Measurements from ENCODE around the gene MTFMT.
A peak's percentile ranks its signal among the peaks of the same experiment; 100 is the strongest.
"Not testable (repeated sequence)": the region's sequence is repeated elsewhere in the genome, so short reads cannot be mapped to it uniquely, and the experiment has no call there.

Gene MTFMT

GRCh38 chr15:65027593-65027992, 1.8 kb downstream of the MTFMT start:
- Histone ChIP-seq H3K9ac (ENCODE audit: low read length in 5 of 5) (no peak overlapping the region), H3K36me3 (ENCODE audit: control insufficient read depth in 5 of 5, insufficient read depth in 5 of 5, low read length in 5 of 5) (peaks cover 5 to 25% (median 22%) of the 10 kb centered on the region in 5 donors), H3K9me3 (ENCODE audit: control insufficient read depth in 5 of 5, low read length in 5 of 5) (no peaks in the 10 kb centered on the region), H3K27me3 (ENCODE audit: control insufficient read depth in 5 of 5, insufficient read depth in 4 of 5, low read length in 5 of 5) (no peaks in the 10 kb centered on the region), H3K27ac (ENCODE audit: low read depth, low read length) (no peak overlapping the region), H3K4me3 (ENCODE audit: low read depth in 1 of 5, low read length in 5 of 5) (peak overlapping the region in 3 of 5 donors; percentile 80 to 94 (median 87)), H3K4me1 (ENCODE audit: control insufficient read depth in 5 of 5, insufficient read depth in 5 of 5, low read length in 5 of 5) (peaks cover 0 to 18% (median 18%) of the 10 kb centered on the region in 5 donors)

- H3K36me3 ChIP-seq (ENCODE audit: control insufficient read depth in 5 of 5, insufficient read depth in 5 of 5, low read length in 5 of 5), result peaks cover 5 to 25% (median 22%) of the 10 kb centered on the region in 5 donors
- peaks cover 0 to 18% (median 18%) of the 10 kb centered on the region in 5 donors for H3K4me1 ChIP-seq (ENCODE audit: control insufficient read depth in 5 of 5, insufficient read depth in 5 of 5, low read length in 5 of 5)
- H3K27me3 ChIP-seq (ENCODE audit: control insufficient read depth in 5 of 5, insufficient read depth in 4 of 5, low read length in 5 of 5), result no peaks in the 10 kb centered on the region
- no peak overlapping the region for H3K4me3 ChIP-seq (ENCODE audit: low read depth in 1 of 5, low read length in 5 of 5)
- no peak overlapping the region for H3K9ac ChIP-seq (ENCODE audit: low read length in 5 of 5)
- H3K27ac ChIP-seq (ENCODE audit: low read depth, low read length), result no peak overlapping the region
- no peaks in the 10 kb centered on the region for H3K9me3 ChIP-seq (ENCODE audit: control insufficient read depth in 5 of 5, low read length in 5 of 5)
Measured at GRCh38 chr15:65026756-65027155, 2.7 kb downstream of the MTFMT start.

- Histone ChIP-seq H3K27ac (ENCODE audit: low read depth, low read length) (no peak overlapping the region), H3K27me3 (ENCODE audit: control insufficient read depth in 5 of 5, insufficient read depth in 4 of 5, low read length in 5 of 5) (no peaks in the 10 kb centered on the region), H3K4me1 (ENCODE audit: control insufficient read depth in 5 of 5, insufficient read depth in 5 of 5, low read length in 5 of 5) (no peaks in the 10 kb centered on the region), H3K9me3 (ENCODE audit: control insufficient read depth in 5 of 5, low read length in 5 of 5) (no peaks in the 10 kb centered on the region), H3K9ac (ENCODE audit: low read length in 5 of 5) (no peak overlapping the region), H3K4me3 (ENCODE audit: low read depth in 1 of 5, low read length in 5 of 5) (no peak overlapping the region), H3K36me3 (ENCODE audit: control insufficient read depth in 5 of 5, insufficient read depth in 5 of 5, low read length in 5 of 5) (peaks cover 42 to 57% (median 53%) of the 10 kb centered on the region in 5 donors)
Measured at GRCh38 chr15:65021488-65021887, 8.0 kb downstream of the MTFMT start.

DNA sequence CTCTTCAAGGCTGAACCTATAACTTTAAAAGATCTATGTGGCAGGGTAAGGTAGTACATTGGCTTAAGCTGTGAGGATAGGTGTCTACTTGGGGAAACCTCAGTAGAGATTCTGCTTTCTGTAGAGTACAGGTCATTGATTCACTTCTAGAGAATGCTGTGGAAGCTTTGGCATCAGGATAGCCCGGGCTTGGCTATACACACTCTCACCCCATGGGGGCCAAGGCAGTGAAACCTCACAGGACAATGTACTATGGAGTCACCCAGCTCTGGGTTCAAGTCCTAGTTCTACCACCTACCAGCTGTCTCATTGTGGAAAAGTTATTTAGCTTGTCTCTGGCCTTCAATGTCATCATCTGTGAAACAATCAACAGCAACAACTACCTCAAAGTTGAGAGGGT, 9.0 kb downstream of the MTFMT start:
- H3K36me3 ChIP-seq (ENCODE audit: control insufficient read depth in 5 of 5, insufficient read depth in 5 of 5, low read length in 5 of 5), result peaks cover 42 to 56% (median 51%) of the 10 kb centered on the region in 5 donors
- no peak overlapping the region for H3K27ac ChIP-seq (ENCODE audit: low read depth, low read length)
- no peaks in the 10 kb centered on the region for H3K27me3 ChIP-seq (ENCODE audit: control insufficient read depth in 5 of 5, insufficient read depth in 4 of 5, low read length in 5 of 5)
- H3K4me3 ChIP-seq (ENCODE audit: low read depth in 1 of 5, low read length in 5 of 5), result no peak overlapping the region
- no peaks in the 10 kb centered on the region for H3K4me1 ChIP-seq (ENCODE audit: control insufficient read depth in 5 of 5, insufficient read depth in 5 of 5, low read length in 5 of 5)
- no peaks in the 10 kb centered on the region for H3K9me3 ChIP-seq (ENCODE audit: control insufficient read depth in 5 of 5, low read length in 5 of 5)
- H3K9ac ChIP-seq (ENCODE audit: low read length in 5 of 5), result no peak overlapping the region

- peaks cover 17 to 41% (median 26%) of the 10 kb centered on the region in 5 donors for H3K36me3 ChIP-seq (ENCODE audit: control insufficient read depth in 5 of 5, insufficient read depth in 5 of 5, low read length in 5 of 5)
- not testable (repeated sequence) for H3K4me1 ChIP-seq (ENCODE audit: control insufficient read depth in 5 of 5, insufficient read depth in 5 of 5, low read length in 5 of 5); H3K9me3 ChIP-seq (ENCODE audit: control insufficient read depth in 5 of 5, low read length in 5 of 5); H3K9ac ChIP-seq (ENCODE audit: low read length in 5 of 5); H3K27me3 ChIP-seq (ENCODE audit: control insufficient read depth in 5 of 5, insufficient read depth in 4 of 5, low read length in 5 of 5); H3K4me3 ChIP-seq (ENCODE audit: low read depth in 1 of 5, low read length in 5 of 5); H3K27ac ChIP-seq (ENCODE audit: low read depth, low read length)
Measured at GRCh38 chr15:65011198-65011597, 18.2 kb downstream of the MTFMT start.

GRCh38 chr15:65008983-65009382, 20.5 kb downstream of the MTFMT start:
- peaks cover 6 to 31% (median 12%) of the 10 kb centered on the region in 5 donors for H3K36me3 ChIP-seq (ENCODE audit: control insufficient read depth in 5 of 5, insufficient read depth in 5 of 5, low read length in 5 of 5)
- no peak overlapping the region for H3K9ac ChIP-seq (ENCODE audit: low read length in 5 of 5)
- H3K4me1 ChIP-seq (ENCODE audit: control insufficient read depth in 5 of 5, insufficient read depth in 5 of 5, low read length in 5 of 5), result no peaks in the 10 kb centered on the region
- H3K27ac ChIP-seq (ENCODE audit: low read depth, low read length), result no peak overlapping the region
- H3K27me3 ChIP-seq (ENCODE audit: control insufficient read depth in 5 of 5, insufficient read depth in 4 of 5, low read length in 5 of 5), result no peaks in the 10 kb centered on the region
- H3K9me3 ChIP-seq (ENCODE audit: control insufficient read depth in 5 of 5, low read length in 5 of 5), result peaks cover 0 to 6% (median 0%) of the 10 kb centered on the region in 5 donors
- H3K4me3 ChIP-seq (ENCODE audit: low read depth in 1 of 5, low read length in 5 of 5), result no peak overlapping the region

DNA sequence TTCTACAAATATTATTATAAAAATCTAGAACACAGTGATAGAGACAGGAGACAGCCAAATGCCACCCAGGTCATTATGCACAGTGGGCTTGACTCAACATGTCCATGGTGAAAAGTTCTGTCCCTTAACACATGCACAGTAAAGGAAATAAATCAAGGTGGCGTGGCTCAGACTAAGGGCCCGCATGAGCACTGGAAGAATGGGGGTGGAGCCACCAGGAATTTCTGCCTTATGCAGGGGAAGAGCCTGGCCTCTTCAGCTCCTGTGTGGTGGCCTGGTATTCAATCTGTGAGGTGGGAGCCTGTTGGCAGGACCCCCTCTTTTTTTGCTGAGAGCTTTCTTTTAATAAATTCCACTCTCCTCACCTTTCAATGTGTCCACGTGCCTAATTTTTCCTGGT, 22.6 kb downstream of the MTFMT start:
- Histone ChIP-seq H3K36me3 (ENCODE audit: control insufficient read depth in 5 of 5, insufficient read depth in 5 of 5, low read length in 5 of 5) (peaks cover 4 to 16% (median 6%) of the 10 kb centered on the region in 5 donors), H3K9me3 (ENCODE audit: control insufficient read depth in 5 of 5, low read length in 5 of 5) (no peaks in the 10 kb centered on the region), H3K27ac (ENCODE audit: low read depth, low read length) (no peak overlapping the region), H3K4me1 (ENCODE audit: control insufficient read depth in 5 of 5, insufficient read depth in 5 of 5, low read length in 5 of 5) (no peaks in the 10 kb centered on the region), H3K9ac (ENCODE audit: low read length in 5 of 5) (no peak overlapping the region), H3K27me3 (ENCODE audit: control insufficient read depth in 5 of 5, insufficient read depth in 4 of 5, low read length in 5 of 5) (no peaks in the 10 kb centered on the region), H3K4me3 (ENCODE audit: low read depth in 1 of 5, low read length in 5 of 5) (no peak overlapping the region)

DNA sequence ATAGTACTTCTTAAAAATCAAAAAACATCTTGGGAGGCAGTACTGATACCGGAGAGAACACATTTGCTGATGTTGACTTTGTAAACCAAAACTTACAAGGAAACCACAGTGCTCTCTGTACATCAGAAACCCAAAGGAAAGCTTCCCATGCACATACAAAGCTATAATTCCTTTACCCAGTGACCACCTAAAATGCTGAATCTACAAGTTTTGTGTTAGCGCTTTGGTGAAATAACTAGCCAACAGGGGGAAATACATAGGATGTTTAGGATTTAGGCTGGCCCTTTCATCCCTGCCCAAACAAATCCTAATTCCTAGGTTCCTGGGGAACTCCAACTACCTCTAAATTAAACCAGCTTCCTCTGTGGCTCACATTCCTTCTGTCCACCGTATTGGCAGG, 24.4 kb downstream of the MTFMT start:
- no peak overlapping the region for H3K27ac ChIP-seq (ENCODE audit: low read depth, low read length)
- H3K36me3 ChIP-seq (ENCODE audit: control insufficient read depth in 5 of 5, insufficient read depth in 5 of 5, low read length in 5 of 5), result peaks cover 0 to 9% (median 8%) of the 10 kb centered on the region in 5 donors
- H3K27me3 ChIP-seq (ENCODE audit: control insufficient read depth in 5 of 5, insufficient read depth in 4 of 5, low read length in 5 of 5), result no peaks in the 10 kb centered on the region
- H3K9ac ChIP-seq (ENCODE audit: low read length in 5 of 5), result no peak overlapping the region
- no peaks in the 10 kb centered on the region for H3K9me3 ChIP-seq (ENCODE audit: control insufficient read depth in 5 of 5, low read length in 5 of 5)
- no peaks in the 10 kb centered on the region for H3K4me1 ChIP-seq (ENCODE audit: control insufficient read depth in 5 of 5, insufficient read depth in 5 of 5, low read length in 5 of 5)
- no peak overlapping the region for H3K4me3 ChIP-seq (ENCODE audit: low read depth in 1 of 5, low read length in 5 of 5)

DNA sequence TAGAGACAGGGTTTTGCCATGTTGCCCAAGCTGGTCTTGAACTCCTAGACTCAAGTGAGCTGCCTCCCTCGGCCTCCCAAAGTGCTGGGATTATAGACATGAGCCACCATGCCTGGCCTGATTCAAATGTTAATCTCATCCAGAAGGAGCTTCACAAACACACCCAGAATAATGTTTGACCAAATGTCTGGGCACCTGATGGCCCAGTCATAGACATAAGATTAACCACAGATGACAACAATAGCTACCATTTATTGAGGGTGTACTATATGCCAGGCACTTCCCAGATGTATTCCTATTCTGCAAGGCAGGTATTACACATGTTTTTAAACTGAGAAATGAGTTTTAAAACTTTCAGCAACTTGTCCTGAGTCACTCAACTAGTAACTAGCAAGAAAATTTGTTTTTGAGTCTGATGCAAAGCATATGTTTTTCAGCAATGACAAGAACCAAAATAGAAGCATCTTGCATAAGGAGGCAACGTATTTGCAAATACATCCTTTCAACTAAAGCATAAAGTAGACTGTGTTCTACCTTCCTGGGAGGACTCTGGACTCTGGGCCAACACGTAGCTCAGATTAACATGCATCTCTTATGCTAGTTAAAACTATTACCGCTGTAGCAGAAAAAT, 31.6 kb downstream of the MTFMT start:
- no peaks in the 10 kb centered on the region for H3K9me3 ChIP-seq (ENCODE audit: control insufficient read depth in 5 of 5, low read length in 5 of 5)
- no peak overlapping the region for H3K27ac ChIP-seq (ENCODE audit: low read depth, low read length)
- H3K36me3 ChIP-seq (ENCODE audit: control insufficient read depth in 5 of 5, insufficient read depth in 5 of 5, low read length in 5 of 5), result peaks cover 0 to 6% (median 2%) of the 10 kb centered on the region in 5 donors
- H3K4me3 ChIP-seq (ENCODE audit: low read depth in 1 of 5, low read length in 5 of 5), result no peak overlapping the region
- no peak overlapping the region for H3K9ac ChIP-seq (ENCODE audit: low read length in 5 of 5)
- no peaks in the 10 kb centered on the region for H3K27me3 ChIP-seq (ENCODE audit: control insufficient read depth in 5 of 5, insufficient read depth in 4 of 5, low read length in 5 of 5)
- no peaks in the 10 kb centered on the region for H3K4me1 ChIP-seq (ENCODE audit: control insufficient read depth in 5 of 5, insufficient read depth in 5 of 5, low read length in 5 of 5)

- Histone ChIP-seq H3K9ac (ENCODE audit: low read length in 5 of 5) (no peak overlapping the region), H3K4me1 (ENCODE audit: control insufficient read depth in 5 of 5, insufficient read depth in 5 of 5, low read length in 5 of 5) (no peaks in the 10 kb centered on the region), H3K36me3 (ENCODE audit: control insufficient read depth in 5 of 5, insufficient read depth in 5 of 5, low read length in 5 of 5) (peaks cover 0 to 3% (median 0%) of the 10 kb centered on the region in 5 donors), H3K4me3 (ENCODE audit: low read depth in 1 of 5, low read length in 5 of 5) (no peak overlapping the region), H3K27me3 (ENCODE audit: control insufficient read depth in 5 of 5, insufficient read depth in 4 of 5, low read length in 5 of 5) (no peaks in the 10 kb centered on the region), H3K9me3 (ENCODE audit: control insufficient read depth in 5 of 5, low read length in 5 of 5) (no peaks in the 10 kb centered on the region), H3K27ac (ENCODE audit: low read depth, low read length) (no peak overlapping the region)
Measured at GRCh38 chr15:64997066-64997465, 32.4 kb downstream of the MTFMT start.
